GM19324 (cell line): Measurements from ENCODE around the gene NUAK2.

Experiments used
- ATAC-seq: cut with Tn5 transposase; IDR thresholded peaks from one replicate; pipeline ENCODE4 v1.9.1; 2021; ENCODE audit warnings: mild to moderate bottlenecking, moderate library complexity; ENCODE audit not compliant: unreplicated experiment, low FRiP score

Gene NUAK2

DNA sequence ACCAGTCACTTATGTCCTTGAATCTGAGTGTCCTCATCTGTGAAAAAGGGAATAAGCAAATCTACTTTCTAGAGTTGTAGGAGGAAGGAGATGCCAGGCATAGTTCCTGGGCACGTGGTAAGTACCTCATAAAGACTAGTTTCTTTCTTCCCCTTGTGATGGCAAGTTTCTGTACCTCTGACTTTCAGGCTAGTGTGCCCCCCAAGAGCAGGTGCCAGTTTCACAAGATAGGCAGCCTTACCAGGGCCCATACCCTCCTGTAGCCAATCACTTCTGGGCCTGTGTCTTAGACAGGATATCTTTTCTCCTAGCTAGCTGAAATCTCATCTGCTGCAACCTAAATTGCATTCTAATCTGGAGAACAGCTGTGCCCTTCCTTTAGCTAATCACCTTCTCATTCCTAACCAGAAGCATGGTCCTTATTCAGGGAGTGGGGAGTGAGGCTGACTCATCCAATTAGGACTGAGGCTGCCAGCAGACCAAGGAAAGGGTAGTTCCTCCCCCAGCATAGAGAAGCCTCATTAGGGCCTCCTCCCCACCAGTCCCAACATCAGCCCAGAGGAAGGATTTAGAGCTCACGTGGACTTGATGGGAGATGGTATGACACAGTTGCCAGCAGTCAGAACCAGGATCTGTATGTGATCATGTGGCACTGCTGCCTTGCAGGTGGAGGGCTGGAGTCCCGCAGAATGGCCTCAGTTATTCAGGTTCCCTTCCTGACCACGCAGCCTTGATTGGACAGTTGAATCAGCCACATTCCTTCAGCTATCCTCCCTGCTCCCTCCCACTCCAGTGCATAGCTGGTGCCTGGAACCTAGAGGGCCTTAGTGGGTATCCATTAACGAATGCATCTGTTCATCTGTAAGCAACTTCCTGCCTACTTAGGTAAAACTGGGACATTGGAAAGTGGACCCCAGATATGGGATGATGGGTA lies 27.3 kb upstream of the NUAK2 start:
- no peak for ATAC-seq

DNA sequence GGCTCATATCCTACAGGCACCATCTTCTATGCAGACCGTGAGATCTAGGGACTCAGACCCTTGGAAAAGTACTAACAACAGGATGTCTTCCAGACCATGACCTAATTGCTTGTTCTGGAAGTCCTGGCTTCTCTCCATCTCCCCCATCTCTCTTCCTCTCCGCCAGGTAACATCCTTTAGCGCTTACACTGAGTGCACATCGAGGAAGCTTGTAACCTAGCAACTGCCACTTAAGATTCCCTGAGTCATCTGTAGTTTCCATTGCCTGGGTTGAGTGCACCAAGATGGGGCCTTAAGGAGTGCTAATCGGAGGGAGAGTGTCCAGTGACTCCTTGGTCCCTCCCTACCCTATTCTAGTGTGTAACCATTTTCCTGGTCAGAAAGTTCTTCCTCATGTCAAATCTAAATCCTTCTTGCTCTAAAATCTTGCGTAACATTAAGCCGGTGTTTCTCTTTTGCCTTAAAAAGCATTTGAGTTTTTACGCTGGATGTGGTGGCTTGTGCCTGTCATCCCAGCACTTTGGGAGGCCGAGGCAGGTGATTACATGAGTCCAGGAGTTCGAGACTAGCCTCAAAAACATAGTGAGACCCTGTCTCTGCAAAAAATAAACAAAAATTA lies 25.5 kb upstream of the NUAK2 start:
- ATAC-seq = no peak

DNA sequence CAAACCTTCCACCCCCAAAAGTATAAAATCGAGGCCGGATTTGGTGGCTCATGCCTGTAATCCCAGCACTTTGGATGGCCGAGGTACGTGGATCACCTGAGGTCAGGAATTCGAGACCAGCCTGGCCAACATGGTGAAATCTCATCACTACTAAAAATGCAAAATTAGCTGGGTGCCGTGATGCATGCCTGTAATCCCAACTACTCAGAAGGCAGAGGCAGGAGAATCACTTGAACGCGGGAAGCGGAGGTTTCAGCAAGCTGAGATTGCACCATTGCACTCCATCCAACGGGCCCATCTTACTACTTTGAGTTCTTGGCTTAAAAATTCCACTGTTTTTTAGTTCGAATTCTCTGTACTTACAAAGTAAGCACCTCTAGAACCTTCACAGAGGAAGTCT lies 24.2 kb upstream of the NUAK2 start:
- no peak for ATAC-seq

DNA sequence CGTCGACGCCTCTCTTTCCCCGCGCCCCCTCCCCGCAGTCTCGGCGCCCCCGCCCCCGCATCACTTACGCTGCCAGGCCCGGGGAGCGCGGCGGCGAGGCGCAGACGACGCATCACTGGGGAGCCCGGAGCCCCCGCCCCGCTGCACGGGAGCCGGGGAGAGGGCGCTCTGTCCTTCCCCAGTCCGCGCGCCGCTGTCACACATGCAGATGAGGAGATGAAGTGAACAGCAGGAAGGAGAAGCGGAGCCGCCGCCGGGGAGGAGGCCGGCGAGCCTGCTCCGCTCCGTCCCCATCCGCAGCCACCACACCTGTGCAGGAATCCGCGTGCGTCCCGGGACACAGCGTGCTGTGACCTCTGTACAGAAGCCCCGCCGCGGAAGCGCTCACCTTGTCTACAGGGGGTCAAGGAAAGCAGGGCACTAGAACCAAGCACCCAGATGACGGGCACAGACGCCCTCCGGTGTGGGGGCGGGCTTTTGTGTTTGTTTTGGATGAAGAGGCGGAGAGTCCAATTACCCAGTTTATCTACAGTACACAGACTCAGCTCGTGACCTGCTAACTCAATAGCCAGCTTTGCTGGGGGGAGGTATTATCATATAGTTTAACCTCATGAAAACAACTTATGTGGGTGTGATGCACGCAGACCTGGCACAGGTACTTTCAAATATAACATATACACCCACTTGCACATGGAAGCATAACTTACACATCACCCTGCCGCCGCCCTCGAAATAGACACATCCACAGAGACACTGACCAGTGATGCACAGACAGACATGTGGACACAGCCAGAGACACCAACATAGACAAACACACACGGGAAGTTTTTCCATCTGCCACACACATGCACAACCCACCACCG lies 22.8 kb upstream of the NUAK2 start:
- no peak for ATAC-seq

DNA sequence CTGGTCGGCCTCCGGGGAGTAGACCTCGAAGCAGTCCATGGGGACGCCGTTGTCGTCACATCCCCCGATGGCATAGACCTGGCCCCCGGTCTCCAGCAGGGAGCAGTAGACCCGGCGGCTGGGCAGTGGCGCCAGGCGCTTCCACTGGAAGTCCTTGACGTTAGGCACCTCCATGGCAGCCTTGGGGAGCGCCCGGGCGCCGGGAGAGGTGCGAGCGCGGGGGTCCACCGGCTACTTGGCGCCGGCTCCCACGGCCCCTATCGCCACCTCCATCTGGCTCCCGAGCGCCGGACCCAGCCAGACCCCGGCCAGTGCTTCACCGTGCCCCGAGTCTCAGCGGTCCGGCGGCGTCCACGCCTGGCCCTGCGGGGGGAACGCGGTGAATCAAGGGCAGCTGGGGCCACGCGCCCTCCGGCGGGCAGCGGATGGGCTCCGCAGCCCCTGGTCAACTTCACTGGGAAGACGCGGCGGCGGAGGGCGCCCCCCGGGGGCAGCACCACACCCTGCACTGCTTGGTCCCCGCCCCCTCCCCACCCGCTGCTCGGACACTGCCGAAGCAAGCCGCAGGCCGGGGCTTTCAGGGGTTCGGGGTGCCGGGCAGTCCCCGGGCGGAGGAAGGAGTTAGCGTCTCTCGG lies 22.0 kb upstream of the NUAK2 start:
- no peak for ATAC-seq

DNA sequence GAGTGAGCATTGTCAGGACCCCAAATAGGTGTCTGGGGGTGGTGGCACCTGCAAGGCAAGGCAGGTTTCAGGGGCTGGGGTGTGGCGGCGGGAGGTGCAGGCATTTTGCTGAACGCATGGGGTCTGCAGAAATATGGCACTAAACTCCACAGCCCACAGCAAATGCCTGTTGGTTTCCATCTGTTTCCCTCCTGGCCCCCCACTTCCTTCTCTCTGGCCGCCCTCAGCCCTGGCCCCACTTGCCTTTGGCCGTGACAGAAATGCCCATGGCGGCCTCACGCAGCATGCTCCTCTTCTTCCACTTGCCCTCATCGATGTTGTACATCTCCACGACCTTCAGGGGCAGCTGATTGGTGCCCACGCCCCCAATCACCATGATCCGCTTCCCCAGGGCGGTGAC lies 21.4 kb upstream of the NUAK2 start:
- ATAC-seq = no peak

DNA sequence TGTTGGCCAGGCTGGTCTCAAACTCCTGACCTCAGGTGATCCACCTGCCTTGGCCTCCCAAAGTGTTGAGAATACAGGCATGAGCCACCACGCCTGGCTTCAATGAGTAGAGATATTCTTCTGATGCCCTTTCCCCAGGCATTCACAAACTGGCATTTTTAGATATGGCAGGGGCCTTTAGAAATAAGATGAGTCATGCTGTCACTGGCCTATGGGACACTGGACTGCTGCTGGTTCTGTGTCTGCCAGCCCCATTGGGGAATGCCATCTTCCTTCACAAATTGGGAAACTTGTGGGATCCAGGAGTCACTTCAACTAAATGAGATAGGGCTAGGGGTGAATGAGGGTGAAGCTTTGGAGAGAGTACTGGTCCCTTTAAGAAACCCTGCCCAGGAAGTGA lies 19.1 kb upstream of the NUAK2 start:
- ATAC-seq = no peak

DNA sequence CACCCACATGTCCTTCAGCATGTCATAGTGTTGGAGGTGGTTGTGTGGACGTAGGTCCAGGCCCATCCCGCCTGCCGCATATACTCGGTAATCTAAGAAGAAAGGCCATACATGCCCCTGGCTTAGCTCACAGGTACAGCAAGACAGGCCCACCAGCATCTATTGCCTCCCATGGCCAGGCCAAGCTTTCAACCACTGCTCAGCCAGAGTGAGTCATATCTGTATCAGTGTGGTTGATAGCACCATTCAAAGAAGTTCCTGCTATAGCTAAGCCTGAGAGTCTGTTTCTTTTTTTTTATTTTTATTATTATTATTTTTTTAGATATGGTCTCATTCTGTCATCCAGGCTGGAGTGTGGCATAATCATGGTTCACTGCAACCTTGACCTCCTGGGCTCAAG lies 18.2 kb upstream of the NUAK2 start:
- ATAC-seq = no peak

DNA sequence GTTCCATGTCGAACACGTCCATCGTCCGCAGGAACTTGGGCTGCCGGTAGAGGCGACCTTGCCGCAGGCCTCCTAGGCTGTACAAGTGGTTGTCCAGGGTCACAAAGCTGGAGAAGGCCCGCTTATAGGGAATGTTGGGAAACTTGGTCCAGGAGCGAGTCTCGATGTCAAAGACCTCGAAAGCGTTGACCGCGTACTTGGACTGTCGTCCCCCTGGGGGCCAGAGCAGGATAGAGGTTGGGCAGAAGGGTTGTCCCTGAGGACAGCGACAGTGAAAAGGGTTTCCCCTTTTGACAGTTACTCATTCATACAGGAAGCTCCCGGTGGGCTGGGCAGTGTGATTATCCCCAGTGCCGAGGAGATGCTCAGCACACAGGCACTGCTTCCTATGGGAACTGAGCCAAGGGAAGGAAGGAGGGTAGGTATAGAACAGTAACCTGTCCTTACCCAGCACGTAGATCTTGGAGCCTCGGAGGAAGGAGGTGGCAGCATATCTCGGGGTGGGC lies 17.7 kb upstream of the NUAK2 start:
- ATAC-seq = no peak

DNA sequence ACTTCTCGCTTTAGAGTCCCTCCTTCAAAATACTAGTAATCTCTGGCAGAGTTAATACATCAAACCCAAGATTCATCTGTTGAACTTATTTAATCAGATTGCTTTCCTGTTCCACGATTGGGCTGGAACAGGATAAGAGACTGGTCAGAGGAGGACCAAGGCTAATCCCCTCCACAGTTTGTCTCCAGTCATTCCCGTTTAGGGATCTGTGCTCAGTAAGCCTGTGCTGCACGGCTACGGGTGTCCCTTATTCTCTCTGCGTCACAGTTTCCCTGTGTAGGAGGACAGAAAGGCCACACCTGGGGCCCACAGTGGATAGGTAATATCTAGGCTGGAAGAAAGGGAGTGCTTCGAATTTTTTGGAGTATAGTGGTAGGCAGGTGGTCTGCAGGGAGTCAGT lies 16.5 kb upstream of the NUAK2 start:
- ATAC-seq = no peak

DNA sequence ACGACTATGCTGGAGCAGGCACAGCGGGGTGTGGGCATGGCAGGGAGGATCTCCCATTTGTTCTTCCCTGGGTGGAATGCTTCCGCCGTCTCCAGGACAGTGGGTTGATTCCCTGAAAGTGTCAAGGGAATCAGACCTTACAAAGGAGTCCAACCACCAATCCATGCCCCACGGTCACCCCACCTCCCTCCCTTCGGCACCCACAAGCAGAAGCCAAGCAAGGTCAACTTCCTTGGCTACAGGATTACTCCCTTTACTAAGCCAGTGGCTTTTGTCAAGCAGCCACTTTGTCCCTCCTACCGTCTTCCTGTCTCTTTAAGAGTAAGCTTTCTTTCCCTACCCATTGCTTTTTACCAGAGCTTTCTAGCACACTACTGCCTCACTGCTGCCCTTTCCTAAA lies 15.9 kb upstream of the NUAK2 start:
- ATAC-seq = no peak

DNA sequence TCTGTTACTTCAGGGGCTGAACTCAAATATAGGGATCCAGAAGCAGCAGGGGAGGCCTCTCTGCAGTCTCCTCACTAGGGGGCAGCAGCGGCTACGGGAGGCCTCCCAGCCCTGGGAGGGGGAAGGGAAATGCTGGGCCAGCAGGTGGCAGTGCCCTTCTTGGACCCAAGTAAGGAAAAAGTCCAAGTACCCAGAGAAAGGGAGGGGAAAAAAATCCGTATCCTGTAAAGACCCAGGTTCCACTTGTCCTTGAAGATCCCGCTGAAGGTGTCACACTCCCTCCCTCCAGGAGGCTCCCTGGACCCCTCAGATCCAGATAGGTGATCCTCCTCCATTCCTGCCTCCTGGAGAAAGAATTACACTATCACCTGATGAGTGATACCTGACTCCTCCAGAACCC lies 14.1 kb upstream of the NUAK2 start:
- no peak for ATAC-seq

DNA sequence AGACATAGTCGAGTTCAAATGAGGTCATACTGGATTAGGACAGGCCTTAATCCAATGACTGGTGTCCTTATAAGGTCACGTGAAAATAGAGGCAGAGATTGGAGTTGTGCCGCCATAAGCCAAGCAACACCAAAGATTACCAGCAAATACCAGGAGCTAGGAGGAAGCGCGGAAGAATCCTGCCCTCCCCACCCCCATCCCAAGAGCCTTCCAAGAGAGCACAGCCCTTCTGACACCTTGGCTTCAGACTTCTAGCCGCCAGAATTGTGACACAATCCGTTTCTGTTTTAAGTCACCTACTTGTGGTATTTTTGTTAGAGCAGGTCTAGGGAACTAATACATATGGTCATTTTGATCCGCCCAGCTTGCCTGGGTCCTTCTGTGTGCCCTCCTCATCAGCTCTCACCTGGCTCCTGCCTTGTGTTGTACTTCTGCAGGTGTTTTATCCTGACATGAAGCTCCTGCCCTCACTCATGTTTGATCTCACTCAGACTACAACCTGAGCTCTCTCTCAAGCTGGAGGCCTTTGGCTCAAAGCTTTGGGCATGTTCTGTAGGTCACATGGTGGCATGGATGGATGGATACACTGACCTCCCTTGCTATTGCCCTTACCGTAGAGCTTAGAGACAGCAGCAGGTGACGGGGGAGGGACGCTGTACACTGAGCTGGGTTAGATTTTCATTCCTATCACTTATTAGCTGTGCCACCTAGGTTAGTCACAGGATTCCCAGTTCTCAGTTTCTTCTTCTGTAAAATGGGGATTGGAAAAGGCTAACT lies 10.7 kb upstream of the NUAK2 start:
- ATAC-seq = no peak

DNA sequence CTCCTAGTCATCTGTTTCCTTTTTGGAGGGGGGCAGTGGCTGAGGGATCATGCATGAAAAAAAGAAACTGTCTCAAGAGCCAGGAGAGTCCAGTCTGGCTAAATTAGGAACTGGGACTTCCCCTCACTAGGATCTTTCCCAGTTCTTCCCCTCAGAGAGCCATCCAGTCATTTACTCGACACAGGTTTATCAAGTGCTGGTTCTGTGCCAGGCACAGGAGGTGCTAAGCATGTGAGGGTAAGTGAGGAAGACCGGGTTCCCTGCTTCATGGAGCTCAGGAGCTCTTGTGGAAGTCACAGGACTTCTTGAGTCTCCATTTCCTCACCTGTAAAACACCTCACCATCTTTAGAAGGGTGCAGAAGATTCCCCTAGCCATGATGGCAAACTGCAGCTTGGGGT lies 8.6 kb upstream of the NUAK2 start:
- ATAC-seq = no peak

DNA sequence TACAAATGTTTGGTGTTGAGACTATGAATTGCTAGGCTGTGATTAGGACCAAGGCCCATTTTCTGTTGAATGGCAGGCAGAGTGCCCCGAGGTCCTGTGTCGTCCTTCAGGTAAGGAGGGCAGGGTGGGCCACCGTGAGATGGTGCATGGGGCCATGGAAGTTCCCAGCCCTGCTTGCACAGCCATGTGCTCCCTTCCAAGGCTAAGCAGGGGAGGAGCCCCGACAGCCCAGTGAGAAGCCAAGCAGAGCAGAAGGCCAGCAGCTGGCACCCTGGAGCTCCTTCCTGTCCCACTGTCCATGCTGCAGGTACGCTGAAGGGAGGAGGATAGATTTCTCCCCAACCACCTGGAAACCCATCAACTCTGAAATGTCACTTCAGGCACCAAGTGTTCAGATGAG lies 8.2 kb upstream of the NUAK2 start:
- no peak for ATAC-seq

DNA sequence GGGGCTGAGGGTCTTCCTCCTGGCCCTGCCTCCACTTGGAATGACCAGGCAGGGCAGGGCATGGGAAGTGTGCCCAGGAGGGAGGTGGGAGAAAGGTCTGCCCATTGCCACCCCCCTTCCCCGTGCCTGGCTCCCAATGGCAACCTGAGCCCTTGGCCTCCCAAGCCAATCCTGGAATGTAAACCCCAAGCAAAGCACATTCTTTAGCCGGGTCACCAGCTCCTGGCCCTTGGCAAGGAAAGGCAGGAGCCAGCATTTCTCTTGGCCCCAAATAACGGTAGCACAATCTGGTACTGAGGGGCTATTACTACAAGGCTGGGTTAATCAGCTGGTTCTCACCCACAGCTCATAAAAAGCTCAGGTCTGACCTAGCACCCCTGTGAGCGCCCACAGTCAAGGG lies 6.9 kb upstream of the NUAK2 start:
- ATAC-seq = no peak

DNA sequence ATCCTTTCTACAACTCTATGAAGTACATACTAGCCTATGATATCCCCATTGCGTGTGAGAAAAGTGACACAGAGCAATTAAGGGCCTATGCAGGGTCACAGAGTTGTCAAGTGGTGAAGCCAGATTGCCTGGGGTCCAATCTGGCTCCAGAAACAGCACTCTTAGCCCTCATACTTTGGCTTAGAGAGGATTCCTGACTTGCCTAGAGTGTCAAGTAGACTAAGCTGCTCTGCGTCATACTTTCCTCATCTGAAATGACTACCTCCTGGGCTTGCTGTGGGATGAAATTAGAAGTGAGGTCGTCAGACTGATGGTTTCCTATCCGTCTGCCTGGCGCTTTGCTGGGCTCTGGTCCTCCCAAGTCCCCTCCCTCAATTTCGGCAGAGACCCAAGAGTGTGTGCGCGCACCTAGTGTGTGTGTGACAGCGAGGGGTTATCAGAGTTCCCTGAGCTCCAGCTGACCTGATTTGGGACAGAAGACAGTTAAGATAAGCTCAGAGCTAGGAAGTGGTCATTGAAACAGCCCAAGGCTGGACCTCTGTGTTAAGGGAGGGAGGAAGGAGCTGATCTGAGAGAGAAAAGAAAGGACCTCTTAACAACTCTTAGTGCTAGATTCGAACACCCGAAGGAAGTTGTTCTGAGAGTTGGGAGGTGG lies 5.4 kb upstream of the NUAK2 start:
- no peak for ATAC-seq

DNA sequence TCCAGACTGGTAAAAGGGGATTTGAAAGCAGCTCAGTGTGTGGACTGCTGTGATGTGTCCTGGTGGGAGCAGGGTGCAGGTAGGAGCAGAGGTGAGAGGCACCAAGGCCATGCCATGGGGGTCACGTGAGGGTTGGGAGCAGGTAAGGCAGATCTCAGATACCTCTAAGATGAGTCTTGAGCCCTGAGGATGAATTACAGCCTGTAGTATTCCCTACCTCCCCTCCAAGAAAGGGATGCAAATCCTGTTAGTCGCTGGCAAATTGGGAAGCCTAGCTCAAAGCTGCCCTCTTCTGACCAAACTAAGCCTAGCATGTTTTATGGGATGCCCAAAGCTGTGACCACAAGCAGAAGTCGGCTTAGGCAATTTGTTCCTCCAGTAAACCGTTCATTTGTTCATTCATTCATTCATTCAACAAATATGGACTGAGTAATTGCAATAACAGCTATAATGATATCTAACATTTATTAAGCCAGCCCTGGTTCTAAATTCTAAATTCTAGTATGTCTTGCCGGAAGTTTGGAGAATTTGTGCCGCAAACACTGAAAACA lies 3.9 kb upstream of the NUAK2 start:
- ATAC-seq = no peak

DNA sequence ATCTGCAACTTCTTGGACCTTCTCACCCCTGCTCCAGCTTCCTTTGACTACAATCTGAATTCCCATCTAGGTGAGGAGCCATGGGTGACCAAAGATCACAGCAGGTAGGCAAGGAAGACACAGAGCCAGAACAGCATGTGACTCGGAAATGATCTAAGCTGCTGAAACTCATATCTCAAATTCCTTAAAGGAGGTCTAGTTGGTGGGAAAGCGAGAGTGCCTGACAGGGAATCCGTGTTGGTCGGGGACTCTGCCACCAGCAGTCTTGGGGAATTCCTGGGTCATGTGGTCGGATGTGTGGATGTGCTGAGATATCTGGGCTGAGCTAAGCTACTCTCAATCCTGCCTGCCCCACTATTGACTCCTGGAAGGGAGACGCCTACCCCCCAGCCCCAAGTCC lies 3.2 kb upstream of the NUAK2 start:
- ATAC-seq = no peak
